Mesendoderm (in vitro differentiated cells): ENCODE measurements around the gene PLAGL1.

ENCODE experiments used
- DNase-seq: peaks from one replicate; pipeline ENCODE4 v3.0.0; 2013
- H2AK5ac ChIP-seq: 2 replicates; pipeline ENCODE4 v1.6.1; 2013; ENCODE audit warnings: low read length, inconsistent platforms
- H2BK120ac ChIP-seq: 2 replicates; pipeline ENCODE4 v1.6.1; 2013; ENCODE audit warnings: low read depth, mild to moderate bottlenecking, low read length, moderate library complexity, mixed read lengths
- H2BK15ac ChIP-seq: replicated peaks from 2 replicates; pipeline ENCODE4 v1.6.1; 2013; ENCODE audit warnings: low read depth, mild to moderate bottlenecking, moderate library complexity
- H2BK5ac ChIP-seq: 2 replicates; pipeline ENCODE4 v1.6.1; 2013; ENCODE audit warnings: low read length, inconsistent platforms
- H3K18ac ChIP-seq: 2 replicates; pipeline ENCODE4 v1.6.1; 2013; ENCODE audit warnings: mild to moderate bottlenecking, low read length, mixed read lengths
- H3K23ac ChIP-seq: one replicate; pipeline ENCODE4 v1.6.1; 2013; ENCODE audit warnings: low read length
- H3K27ac ChIP-seq: 2 replicates; pipeline ENCODE4 v1.5.1; 2013; ENCODE audit warnings: low read depth, mild to moderate bottlenecking, inconsistent platforms, low read length, moderate library complexity
- H3K27me3 ChIP-seq: 2 replicates; pipeline ENCODE4 v1.6.1; 2013; ENCODE audit warnings: low read length, control low read depth, mild to moderate bottlenecking, inconsistent platforms; ENCODE audit not compliant: insufficient read depth, poor library complexity
- H3K36me3 ChIP-seq: 2 replicates; pipeline ENCODE4 v1.6.1; 2013; ENCODE audit warnings: low read length, inconsistent platforms; ENCODE audit not compliant: control insufficient read depth, insufficient read depth
- H3K4ac ChIP-seq: one replicate; pipeline ENCODE4 v1.6.1; 2013; ENCODE audit warnings: low read depth, mild to moderate bottlenecking, low read length, moderate library complexity
- H3K4me1 ChIP-seq: 2 replicates; pipeline ENCODE4 v1.6.1; 2013; ENCODE audit warnings: low read depth, low read length, inconsistent platforms; ENCODE audit not compliant: control insufficient read depth
- H3K4me2 ChIP-seq: 2 replicates; pipeline ENCODE4 v1.6.1; 2013; ENCODE audit warnings: low read length
- H3K4me3 ChIP-seq: 2 replicates; pipeline ENCODE4 v1.5.1; 2013; ENCODE audit warnings: mild to moderate bottlenecking, low read length
- H3K56ac ChIP-seq: one replicate; pipeline ENCODE4 v1.6.1; 2013; ENCODE audit warnings: low read length
- H3K79me1 ChIP-seq: 2 replicates; pipeline ENCODE4 v1.6.1; 2013; ENCODE audit warnings: low read length, inconsistent platforms
- H3K79me2 ChIP-seq: 2 replicates; pipeline ENCODE4 v1.6.1; 2013; ENCODE audit warnings: mild to moderate bottlenecking, low read length; ENCODE audit not compliant: control insufficient read depth, insufficient read depth
- H3K9ac ChIP-seq: 2 replicates; pipeline ENCODE4 v1.6.1; 2013; ENCODE audit warnings: low read length, inconsistent platforms
- H4K5ac ChIP-seq: one replicate; pipeline ENCODE4 v1.6.1; 2013; ENCODE audit warnings: low read length
- H4K8ac ChIP-seq: one replicate; pipeline ENCODE4 v1.6.1; 2013; ENCODE audit warnings: low read depth, mild to moderate bottlenecking, control low read depth, low read length, moderate library complexity
- WGBS: extraction: QIAGEN DNeasy Blood & Tissue Kit; methylation state at CpG from one replicate; pipeline ENCODE4 v1.1.7; 2013; ENCODE audit warnings: low lambda C conversion rate, missing lambda C conversion rate; ENCODE audit not compliant: insufficient coverage; ENCODE audit errors: extremely low coverage; 5-methylcytosine and 5-hydroxymethylcytosine counted together

The PLAGL1 gene

GRCh38 chr6:144033816-144034735, 26.0 kb upstream of the PLAGL1 start:
- Histone ChIP-seq H3K9ac (no peak overlapping the region), H3K4ac (no peak overlapping the region), H2BK120ac (no peak overlapping the region), H3K56ac (no peak overlapping the region), H4K5ac (no peak overlapping the region), H3K23ac (no peak overlapping the region), H3K4me1 (no peaks in the 10 kb centered on the region), H3K27me3 (no peaks in the 10 kb centered on the region), H2AK5ac (no peak overlapping the region), H3K27ac (no peak overlapping the region), H3K36me3 (no peaks in the 10 kb centered on the region), H4K8ac (no peak overlapping the region), H3K4me2 (no peak overlapping the region), H3K79me2 (no peaks in the 10 kb centered on the region), H3K79me1 (no peaks in the 10 kb centered on the region), H2BK15ac (no peak overlapping the region), H2BK5ac (no peak overlapping the region), H3K4me3 (no peak overlapping the region), H3K18ac (no peak overlapping the region)
- DNase-seq = no peak
- WGBS = no CpG with 5 or more reads among the region's 4 CpGs

- WGBS = no CpG with 5 or more reads among the region's 3 CpGs
- H3K27me3 ChIP-seq = no peaks in the 10 kb centered on the region
Measured at GRCh38 chr6:144029452-144029851, 21.4 kb upstream of the PLAGL1 start.

GRCh38 chr6:144027932-144028587, 20.0 kb upstream of the PLAGL1 start:
- no peak overlapping the region for H3K9ac ChIP-seq
- no peak for DNase-seq
- no peak overlapping the region for H2BK120ac ChIP-seq
- no peaks in the 10 kb centered on the region for H3K27me3 ChIP-seq
- H3K36me3 ChIP-seq = no peaks in the 10 kb centered on the region
- H4K8ac ChIP-seq = no peak overlapping the region
- no peak overlapping the region for H2BK5ac ChIP-seq
- no peak overlapping the region for H3K18ac ChIP-seq
- no peak overlapping the region for H3K4ac ChIP-seq
- H3K4me1 ChIP-seq = no peaks in the 10 kb centered on the region
- H3K56ac ChIP-seq = no peak overlapping the region
- H3K4me2 ChIP-seq = no peak overlapping the region
- no peak overlapping the region for H2AK5ac ChIP-seq
- no peak overlapping the region for H3K27ac ChIP-seq
- H3K79me2 ChIP-seq = no peaks in the 10 kb centered on the region
- H3K23ac ChIP-seq = no peak overlapping the region
- no peaks in the 10 kb centered on the region for H3K79me1 ChIP-seq
- H4K5ac ChIP-seq = no peak overlapping the region
- H2BK15ac ChIP-seq = no peak overlapping the region
- no peak overlapping the region for H3K4me3 ChIP-seq

More at GRCh38 chr6:144029452-144029851, 21.4 kb upstream of the PLAGL1 start:
- no peaks in the 10 kb centered on the region for H3K4me1 ChIP-seq
- no peak overlapping the region for H3K56ac ChIP-seq
- no peak overlapping the region for H2BK15ac ChIP-seq
- no peak overlapping the region for H3K4me2 ChIP-seq
- H2AK5ac ChIP-seq = no peak overlapping the region
- H3K4ac ChIP-seq = no peak overlapping the region
- no peak overlapping the region for H3K27ac ChIP-seq
- H3K18ac ChIP-seq = no peak overlapping the region
- no peaks in the 10 kb centered on the region for H3K36me3 ChIP-seq
- no peak overlapping the region for H2BK5ac ChIP-seq
- DNase-seq = no peak
- H3K79me2 ChIP-seq = no peaks in the 10 kb centered on the region
- no peak overlapping the region for H3K23ac ChIP-seq
- no peak overlapping the region for H3K9ac ChIP-seq
- no peak overlapping the region for H3K4me3 ChIP-seq
- H4K8ac ChIP-seq = no peak overlapping the region
- H3K79me1 ChIP-seq = no peaks in the 10 kb centered on the region
- H2BK120ac ChIP-seq = no peak overlapping the region
- H4K5ac ChIP-seq = no peak overlapping the region

- H3K36me3 ChIP-seq = no peaks in the 10 kb centered on the region
- WGBS = no CpG with 5 or more reads among the region's 4 CpGs
- no peak for DNase-seq
Measured at GRCh38 chr6:144023216-144023615, 15.2 kb upstream of the PLAGL1 start.

GRCh38 chr6:144019929-144020328, 11.9 kb upstream of the PLAGL1 start:
- H3K27ac ChIP-seq = no peak overlapping the region
- H4K5ac ChIP-seq = no peak overlapping the region

More at GRCh38 chr6:144023216-144023615, 15.2 kb upstream of the PLAGL1 start:
- Histone ChIP-seq H4K8ac (no peak overlapping the region), H2BK5ac (no peak overlapping the region), H3K27me3 (no peaks in the 10 kb centered on the region), H2AK5ac (no peak overlapping the region), H2BK15ac (no peak overlapping the region), H3K4ac (no peak overlapping the region), H4K5ac (no peak overlapping the region), H3K4me2 (no peak overlapping the region), H3K56ac (no peak overlapping the region), H3K27ac (no peak overlapping the region), H3K79me1 (no peaks in the 10 kb centered on the region), H3K4me1 (no peaks in the 10 kb centered on the region), H3K79me2 (no peaks in the 10 kb centered on the region), H3K9ac (no peak overlapping the region), H3K23ac (no peak overlapping the region), H3K18ac (no peak overlapping the region), H3K4me3 (no peak overlapping the region), H2BK120ac (no peak overlapping the region)

More at GRCh38 chr6:144019929-144020328, 11.9 kb upstream of the PLAGL1 start:
- Histone ChIP-seq H4K8ac (no peak overlapping the region), H3K23ac (no peak overlapping the region), H2BK15ac (no peak overlapping the region), H3K18ac (no peak overlapping the region), H3K79me2 (no peaks in the 10 kb centered on the region), H2BK5ac (no peak overlapping the region), H3K4me2 (no peak overlapping the region), H3K56ac (no peak overlapping the region), H2BK120ac (no peak overlapping the region), H3K4me1 (no peaks in the 10 kb centered on the region), H3K4me3 (no peak overlapping the region), H3K27me3 (no peaks in the 10 kb centered on the region), H3K79me1 (no peaks in the 10 kb centered on the region), H3K9ac (no peak overlapping the region), H3K4ac (no peak overlapping the region), H2AK5ac (no peak overlapping the region), H3K36me3 (no peaks in the 10 kb centered on the region)
- no peak for DNase-seq
- WGBS = no CpG with 5 or more reads among the region's 5 CpGs
